HG03457 (cell line): Measurements from ENCODE around the gene IL17RC.
"Not testable (repeated sequence)": the region's sequence is repeated elsewhere in the genome, so short reads cannot be mapped to it uniquely, and the experiment has no call there.

ENCODE experiments used
- ATAC-seq: cut with Tn5 transposase; IDR thresholded peaks from one replicate; pipeline ENCODE4 v1.9.1; 2021; ENCODE audit warnings: moderate number of reproducible peaks; ENCODE audit not compliant: unreplicated experiment

Gene IL17RC

DNA sequence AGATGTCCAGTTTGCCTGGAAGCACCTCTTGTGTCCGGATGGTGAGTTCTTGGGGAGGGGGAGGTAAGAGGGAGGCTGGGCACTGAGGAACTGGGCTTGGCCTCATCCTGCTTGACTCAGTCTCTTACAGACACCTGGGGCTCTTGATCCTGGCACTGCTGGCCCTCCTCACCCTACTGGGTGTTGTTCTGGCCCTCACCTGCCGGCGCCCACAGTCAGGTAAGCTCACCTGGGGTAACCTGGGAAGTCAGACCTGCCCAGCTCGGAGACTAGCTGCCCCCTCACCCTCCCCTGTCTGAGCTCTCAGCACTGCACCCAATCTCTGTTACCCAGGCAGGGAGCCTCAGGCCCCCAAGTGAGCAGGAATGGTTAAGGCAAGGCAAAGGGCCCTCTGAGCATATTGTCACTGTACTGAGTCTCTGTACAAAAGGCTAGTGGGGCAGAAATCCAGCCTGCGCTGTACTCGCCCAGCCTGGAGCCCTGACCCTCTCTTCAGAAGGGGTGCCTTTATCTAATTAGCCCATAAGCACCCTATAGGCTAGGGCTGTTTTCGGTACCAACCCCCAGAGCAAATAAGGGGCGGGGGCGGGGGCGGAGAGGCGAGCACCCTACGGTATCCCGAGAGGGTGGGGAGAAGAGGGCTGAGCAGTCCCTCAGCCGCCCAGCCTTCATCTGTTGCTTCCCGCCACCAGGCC lies 2.2 kb upstream of the IL17RC start:
- no peak for ATAC-seq

DNA sequence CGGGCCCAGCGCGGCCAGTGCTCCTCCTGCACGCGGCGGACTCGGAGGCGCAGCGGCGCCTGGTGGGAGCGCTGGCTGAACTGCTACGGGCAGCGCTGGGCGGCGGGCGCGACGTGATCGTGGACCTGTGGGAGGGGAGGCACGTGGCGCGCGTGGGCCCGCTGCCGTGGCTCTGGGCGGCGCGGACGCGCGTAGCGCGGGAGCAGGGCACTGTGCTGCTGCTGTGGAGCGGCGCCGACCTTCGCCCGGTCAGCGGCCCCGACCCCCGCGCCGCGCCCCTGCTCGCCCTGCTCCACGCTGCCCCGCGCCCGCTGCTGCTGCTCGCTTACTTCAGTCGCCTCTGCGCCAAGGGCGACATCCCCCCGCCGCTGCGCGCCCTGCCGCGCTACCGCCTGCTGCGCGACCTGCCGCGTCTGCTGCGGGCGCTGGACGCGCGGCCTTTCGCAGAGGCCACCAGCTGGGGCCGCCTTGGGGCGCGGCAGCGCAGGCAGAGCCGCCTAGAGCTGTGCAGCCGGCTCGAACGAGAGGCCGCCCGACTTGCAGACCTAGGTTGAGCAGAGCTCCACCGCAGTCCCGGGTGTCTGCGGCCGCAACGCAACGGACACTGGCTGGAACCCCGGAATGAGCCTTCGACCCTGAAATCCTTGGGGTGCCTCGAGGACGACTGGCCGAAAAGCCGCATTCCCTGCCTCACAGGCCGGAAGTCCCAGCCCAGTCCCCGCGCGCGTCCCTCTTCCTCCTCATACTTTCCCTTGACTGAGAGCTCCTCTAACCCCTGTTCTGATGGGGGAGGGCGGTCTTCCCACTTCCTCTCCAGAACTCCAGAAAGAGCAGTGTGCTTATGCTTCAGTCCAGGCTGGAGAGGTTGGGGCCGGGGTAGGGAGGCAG lies 1.4 kb upstream of the IL17RC start:
- ATAC-seq: no peak

DNA sequence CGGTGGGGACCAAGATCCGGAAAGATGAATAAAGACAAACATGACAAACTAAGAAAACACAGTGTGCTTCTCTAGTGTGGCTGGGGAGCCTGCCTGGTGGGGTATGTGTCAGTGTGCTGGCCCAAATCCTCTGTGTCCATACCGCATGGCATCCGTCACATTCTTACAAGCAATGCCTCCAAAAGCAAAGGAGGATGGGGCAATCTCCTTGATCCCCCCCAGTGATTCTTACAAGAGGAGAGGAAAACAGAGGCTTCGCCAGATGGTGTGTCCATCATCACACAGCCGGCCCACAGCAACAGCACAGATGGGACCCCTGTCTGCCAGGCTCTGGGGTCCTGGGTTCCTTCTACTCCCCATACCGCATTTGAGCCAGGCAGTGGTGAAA lies 558 bp upstream of the IL17RC start:
- ATAC-seq: no peak

DNA sequence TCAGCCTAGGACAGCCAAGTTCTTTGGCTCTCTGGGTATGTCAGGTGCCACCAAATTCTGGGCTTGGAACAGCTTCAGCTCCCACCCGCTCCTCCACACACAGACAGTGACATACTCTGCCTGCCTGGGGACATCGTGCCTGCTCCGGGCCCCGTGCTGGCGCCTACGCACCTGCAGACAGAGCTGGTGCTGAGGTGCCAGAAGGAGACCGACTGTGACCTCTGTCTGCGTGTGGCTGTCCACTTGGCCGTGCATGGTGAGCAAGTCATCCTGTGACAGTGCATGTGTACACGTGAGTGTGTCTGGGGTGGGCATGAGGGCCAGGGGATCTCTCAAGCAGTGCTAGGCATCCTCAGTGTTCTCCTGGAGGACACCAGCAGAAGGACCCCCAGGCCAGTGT lies 922 bp downstream of the IL17RC start:
- ATAC-seq: no peak

DNA sequence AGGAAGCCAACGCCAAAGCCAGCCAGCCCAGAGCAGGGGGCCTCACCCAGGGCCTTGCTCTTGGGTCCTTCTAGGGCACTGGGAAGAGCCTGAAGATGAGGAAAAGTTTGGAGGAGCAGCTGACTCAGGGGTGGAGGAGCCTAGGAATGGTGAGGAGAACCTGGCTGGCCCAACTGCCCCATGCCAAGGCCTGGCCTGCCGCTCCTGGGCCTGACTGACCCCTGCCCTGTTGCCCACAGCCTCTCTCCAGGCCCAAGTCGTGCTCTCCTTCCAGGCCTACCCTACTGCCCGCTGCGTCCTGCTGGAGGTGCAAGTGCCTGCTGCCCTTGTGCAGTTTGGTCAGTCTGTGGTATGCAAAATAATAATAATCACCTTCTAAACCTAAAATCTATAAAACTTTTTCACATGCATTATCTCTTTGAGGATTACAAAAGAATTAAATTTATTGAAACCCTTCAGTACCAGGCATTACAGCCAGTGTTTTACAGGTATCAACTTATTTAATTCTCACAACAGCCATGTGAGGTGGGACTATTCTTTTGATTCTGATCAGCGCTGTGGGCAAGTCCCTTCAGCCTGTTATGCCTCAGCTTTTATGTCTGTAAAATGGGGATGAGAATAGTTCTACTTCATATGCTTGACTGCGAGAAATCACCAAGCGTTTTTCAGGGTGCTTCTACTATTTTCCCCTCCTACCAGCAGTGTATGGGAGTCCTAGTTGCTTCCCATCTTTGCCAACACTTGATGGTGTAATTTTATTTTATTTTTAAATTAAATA lies 1.6 kb downstream of the IL17RC start:
- ATAC-seq: no peak

DNA sequence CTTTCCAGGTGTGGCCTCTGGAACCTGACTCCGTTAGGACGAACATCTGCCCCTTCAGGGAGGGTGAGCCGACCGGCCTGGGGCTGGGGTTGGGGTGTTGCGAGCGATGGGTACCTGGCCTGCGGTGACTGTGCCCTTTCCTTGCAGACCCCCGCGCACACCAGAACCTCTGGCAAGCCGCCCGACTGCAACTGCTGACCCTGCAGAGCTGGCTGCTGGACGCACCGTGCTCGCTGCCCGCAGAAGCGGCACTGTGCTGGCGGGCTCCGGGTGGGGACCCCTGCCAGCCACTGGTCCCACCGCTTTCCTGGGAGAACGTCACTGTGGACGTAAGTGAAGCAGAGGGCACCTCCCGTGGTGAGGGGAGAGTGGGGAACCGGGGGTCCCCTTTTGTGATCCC lies 11.3 kb downstream of the IL17RC start:
- no peak for ATAC-seq

DNA sequence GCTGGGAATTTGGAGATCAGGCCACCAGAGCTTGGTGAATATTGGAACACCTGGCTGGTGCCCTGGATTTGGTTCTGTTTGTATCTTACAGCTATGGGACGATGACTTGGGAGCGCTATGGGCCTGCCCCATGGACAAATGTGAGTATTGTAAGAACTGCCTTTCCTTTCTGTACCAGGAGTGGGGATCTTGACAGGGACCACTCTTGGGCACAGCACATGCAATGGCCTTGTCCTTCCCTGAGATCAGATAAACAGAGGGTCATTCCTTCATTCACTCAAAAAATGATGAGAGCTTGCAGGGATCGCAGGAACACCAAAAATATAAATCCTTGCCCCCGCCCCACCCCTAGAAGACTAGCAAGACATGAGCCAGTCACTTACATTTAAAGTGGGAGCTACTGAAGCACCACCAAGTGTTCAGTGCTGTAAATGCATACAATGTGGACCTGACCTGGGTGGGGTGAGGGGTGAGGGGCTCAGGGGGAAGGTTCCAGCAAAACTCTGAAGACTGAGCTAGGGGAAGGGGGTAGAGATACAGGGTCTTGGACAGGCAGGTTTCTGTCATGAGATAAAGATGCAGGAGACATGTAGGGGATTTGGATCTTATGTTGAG lies 14.0 kb downstream of the IL17RC start:
- ATAC-seq: no peak

DNA sequence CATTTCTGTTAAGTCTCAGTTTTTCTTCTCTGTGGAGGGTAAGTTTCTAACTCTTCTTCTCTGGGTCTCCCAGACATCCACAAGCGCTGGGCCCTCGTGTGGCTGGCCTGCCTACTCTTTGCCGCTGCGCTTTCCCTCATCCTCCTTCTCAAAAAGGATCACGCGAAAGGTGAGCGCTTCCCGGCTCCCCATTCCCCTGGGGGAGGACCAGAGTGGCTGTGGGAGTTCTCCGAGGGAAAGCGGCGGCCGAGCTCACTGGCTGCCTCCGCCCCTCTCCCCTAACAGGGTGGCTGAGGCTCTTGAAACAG lies 15.6 kb downstream of the IL17RC start:
- ATAC-seq: no peak

DNA sequence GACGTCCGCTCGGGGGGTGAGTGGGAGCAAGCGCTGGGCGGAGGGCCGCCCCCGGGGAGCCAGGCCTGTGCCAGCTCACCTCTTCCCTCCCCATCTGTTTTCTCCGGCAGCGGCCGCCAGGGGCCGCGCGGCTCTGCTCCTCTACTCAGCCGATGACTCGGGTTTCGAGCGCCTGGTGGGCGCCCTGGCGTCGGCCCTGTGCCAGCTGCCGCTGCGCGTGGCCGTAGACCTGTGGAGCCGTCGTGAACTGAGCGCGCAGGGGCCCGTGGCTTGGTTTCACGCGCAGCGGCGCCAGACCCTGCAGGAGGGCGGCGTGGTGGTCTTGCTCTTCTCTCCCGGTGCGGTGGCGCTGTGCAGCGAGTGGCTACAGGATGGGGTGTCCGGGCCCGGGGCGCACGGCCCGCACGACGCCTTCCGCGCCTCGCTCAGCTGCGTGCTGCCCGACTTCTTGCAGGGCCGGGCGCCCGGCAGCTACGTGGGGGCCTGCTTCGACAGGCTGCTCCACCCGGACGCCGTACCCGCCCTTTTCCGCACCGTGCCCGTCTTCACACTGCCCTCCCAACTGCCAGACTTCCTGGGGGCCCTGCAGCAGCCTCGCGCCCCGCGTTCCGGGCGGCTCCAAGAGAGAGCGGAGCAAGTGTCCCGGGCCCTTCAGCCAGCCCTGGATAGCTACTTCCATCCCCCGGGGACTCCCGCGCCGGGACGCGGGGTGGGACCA lies 16.1 kb downstream of the IL17RC start:
- ATAC-seq: peak; percentile 48

DNA sequence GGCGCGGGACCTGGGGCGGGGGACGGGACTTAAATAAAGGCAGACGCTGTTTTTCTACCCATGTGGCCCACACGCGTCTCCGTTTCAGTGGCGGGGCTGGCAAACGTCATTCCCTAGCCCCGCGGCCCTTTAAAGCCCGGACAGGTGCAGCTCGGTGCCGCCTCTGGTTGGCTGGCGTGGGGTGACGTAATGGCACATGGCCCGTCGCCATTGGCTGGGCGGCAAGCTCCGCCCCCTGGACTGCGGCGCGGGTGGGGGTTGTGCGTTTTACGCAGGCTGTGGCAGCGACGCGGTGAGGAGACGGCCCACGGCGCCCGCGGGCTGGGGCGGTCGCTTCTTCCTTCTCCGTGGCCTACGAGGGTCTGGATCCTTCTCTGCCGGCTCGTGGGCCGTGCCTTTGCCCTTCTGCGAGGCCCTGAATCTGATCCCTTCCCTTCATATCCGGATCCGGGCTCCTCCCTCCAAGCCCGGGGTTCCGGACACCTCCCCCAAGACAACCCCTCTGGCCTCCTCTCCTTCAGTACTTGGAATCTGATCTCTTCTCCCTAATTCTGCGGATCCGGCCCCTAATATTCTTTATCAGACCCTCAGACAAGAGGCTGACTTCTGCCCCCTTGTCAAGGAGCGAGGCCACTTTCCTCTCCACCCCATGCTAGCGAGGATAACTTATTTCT lies 16.8 kb downstream of the IL17RC start, which contains the start of gene CRELD1:
TSS of gene CRELD1 (plus strand) at position 274 of the 674 bp plus-strand sequence. CDS start 605 bp downstream, outside the sequence.
- peak; percentile 82 for ATAC-seq

DNA sequence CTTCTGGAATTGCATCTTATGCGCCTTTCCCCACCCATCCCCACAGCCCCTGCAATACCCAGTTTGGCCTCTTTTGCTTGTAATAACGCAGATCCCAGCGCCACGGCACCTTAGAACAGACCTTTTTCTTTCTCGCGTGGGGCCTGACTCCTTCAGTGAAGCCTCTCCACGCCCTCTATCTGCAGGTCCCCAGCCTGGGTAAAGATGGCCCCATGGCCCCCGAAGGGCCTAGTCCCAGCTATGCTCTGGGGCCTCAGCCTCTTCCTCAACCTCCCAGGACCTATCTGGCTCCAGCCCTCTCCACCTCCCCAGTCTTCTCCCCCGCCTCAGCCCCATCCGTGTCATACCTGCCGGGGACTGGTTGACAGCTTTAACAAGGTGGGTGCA lies 17.3 kb downstream of the IL17RC start:
- ATAC-seq: no peak

DNA sequence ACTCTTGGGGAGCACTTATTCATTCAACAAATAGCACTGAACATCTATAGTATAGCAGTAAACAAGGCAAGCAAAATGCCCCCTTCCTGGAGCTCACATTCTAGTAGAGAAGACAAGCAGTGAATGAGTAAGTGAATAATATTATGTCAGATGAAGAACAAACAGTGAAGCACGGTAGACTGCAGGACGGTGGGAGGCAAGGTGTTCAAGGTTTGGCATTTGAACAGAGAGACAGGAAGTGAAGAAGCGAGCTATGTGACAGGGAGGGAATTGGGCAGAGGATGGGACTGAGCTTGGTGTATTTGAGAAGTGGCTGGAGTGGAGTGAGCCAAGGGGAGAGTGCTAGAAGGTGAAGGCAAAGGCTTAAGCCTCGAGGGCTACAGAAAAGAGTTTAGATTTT lies 18.1 kb downstream of the IL17RC start:
- ATAC-seq: no peak

DNA sequence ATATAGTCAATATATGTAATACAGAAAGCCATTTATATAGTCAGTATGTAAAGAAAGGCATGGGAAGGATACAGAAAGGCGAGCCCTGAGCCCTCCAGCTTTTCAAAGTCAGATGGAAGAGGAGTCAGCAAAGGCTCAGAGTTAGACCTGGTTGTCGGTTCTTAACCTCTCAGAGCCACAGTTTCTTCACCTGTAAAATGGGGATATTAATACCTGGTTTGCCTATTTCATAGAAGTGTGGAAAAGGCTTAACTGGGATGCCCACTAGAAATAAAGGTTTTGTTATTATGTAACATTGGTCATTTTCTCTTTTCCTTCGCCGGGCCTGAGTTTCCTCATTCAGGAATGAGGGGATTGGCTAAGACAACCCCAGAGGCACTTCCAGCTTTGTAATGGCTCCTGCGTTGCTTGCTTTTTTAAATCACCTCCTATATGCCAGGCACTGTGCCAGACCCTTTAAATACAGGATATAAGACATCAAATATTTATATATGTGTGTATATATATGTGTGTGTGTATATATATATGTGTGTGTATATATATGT lies 19.1 kb downstream of the IL17RC start:
- no peak for ATAC-seq

DNA sequence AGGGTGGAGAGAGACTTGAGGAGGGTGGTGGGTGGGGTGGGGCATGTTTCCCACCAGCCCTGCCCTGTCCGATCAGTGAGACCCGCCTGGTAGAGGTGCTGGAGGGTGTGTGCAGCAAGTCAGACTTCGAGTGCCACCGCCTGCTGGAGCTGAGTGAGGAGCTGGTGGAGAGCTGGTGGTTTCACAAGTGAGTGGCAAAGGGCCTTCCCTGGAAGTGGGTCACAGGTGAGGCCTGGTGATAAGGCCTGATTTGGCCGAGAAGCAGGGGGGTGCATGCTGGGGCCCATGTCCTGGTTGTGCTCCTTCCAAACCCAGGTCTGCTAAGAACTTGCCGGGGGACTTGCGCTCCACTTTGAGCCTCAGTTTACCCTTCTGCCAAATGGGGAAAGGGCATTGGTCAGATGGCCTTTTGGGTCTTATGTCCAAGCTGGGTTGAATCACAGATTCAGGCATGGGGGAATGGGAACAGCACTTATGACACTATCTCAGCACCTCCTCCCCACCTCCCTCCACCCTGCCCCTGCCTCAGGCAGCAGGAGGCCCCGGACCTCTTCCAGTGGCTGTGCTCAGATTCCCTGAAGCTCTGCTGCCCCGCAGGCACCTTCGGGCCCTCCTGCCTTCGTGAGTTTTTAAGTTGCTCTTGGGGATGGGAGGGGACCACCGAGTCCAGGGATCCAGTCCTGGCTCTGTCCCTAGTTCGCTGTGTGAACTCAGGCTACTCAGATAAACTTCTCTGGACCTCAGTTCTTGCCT lies 20.8 kb downstream of the IL17RC start:
- ATAC-seq: no peak

DNA sequence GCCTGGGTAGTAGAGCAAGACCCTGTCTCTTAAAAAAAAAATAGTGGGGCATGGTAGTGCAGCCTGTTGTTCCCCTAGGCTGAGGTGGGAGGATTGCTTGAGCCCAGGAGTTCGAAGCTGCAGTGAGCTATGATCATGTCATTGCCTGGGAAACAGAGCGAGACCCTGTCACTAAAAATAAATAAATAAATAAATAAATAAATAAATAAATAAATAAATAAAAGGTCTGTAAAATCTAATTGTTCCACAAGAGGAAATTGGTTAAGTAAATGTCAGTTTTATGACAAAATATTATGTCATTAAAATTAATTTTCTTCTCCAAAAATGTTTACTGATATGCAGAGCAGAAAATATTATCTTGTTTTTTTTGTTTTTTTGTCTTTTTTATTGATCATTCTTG lies 22.1 kb downstream of the IL17RC start:
- no peak for ATAC-seq

DNA sequence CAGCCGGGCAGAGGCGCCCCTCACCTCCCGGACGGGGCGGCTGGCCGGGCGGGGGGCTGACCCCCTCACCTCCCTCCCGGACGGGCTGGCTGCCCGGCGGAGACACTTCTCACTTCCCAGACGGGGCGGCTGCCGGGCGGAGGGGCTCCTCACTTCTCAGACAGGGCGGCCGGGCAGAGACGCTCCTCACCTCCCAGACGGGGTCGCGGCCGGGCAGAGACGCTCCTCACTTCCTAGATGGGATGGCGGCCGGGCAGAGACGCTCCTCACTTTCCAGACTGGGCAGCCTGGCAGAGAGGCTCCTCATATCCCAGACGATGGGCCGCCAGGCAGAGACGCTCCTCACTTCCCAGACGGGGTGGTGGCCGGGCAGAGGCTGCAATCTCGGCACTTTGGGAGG lies 23.0 kb downstream of the IL17RC start:
- not testable (repeated sequence) for ATAC-seq

DNA sequence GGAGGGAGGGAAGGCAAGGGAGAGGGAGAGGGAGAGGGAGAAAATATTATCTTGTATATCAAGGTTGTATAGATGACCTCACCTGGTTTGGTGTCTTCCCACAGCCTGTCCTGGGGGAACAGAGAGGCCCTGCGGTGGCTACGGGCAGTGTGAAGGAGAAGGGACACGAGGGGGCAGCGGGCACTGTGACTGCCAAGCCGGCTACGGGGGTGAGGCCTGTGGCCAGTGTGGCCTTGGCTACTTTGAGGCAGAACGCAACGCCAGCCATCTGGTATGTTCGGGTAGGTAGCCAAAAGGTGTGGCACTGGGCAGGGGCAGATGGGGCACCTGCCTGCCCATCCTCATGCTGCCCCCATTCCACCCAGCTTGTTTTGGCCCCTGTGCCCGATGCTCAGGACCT lies 23.8 kb downstream of the IL17RC start:
- no peak for ATAC-seq

DNA sequence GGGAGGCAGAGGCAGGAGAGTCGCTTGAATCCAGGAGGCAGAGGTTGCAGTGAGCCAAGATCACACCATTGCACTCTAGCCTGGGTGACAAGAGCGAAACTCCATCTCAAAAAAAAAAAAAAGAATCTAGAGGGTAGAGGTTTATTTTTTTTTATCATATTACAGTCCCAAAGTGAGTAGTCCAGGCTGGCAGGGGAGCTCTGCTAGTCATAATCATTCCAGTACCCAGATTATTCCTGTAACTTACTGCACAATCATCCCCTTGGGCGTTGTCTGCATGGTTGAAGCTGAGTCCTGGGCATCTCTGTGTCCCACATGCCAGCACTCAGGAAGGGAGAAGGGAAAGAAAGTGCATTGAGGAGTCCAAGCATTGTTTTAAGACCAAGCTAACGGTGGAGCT lies 25.3 kb downstream of the IL17RC start:
- ATAC-seq: no peak
